Upper lobe of right lung (tissue), 1 donor: ENCODE data around the gene R3HDM4. TPM values are rescaled to one million over a fixed set of nuclear protein-coding genes. Genes with fewer than 3 reads are reported as not detected.
A peak's percentile ranks its signal among the peaks of the same experiment; 100 is the strongest.

ENCODE experiments used
- ATAC-seq: fragments of 200-7000 bp; cut with Tn5 transposase; one replicate; pipeline ENCODE4 v1.9.1; 2020; ENCODE audit warnings: mild to moderate bottlenecking, moderate library complexity
- DNase-seq: peaks from one replicate; pipeline ENCODE4 v3.0.0-alpha.2; 2020
- H3K27ac ChIP-seq: fragments of 200-600 bp; one replicate; pipeline ENCODE4 v1.8.0; 2022
- H3K27me3 ChIP-seq: fragments of 200-600 bp; one replicate; pipeline ENCODE4 v1.8.0; 2022; ENCODE audit warnings: mild to moderate bottlenecking
- H3K36me3 ChIP-seq: fragments of 200-600 bp; one replicate; pipeline ENCODE4 v1.8.0; 2022
- H3K4me1 ChIP-seq: fragments of 200-600 bp; one replicate; pipeline ENCODE4 v1.8.0; 2022
- H3K4me3 ChIP-seq: fragments of 200-600 bp; one replicate; pipeline ENCODE4 v1.8.0; 2022; ENCODE audit warnings: mild to moderate bottlenecking
- H3K9me3 ChIP-seq: fragments of 200-600 bp; one replicate; pipeline ENCODE4 v1.8.0; 2022
- intact Hi-C: fragments of 100-400 bp; cut with DNase I; formaldehyde crosslinking; loops from one replicate; pipeline ENCODE4 v1.11.0; 2022
- total RNA-seq: library from RNA; stranded (reverse); fragmentation: NEBNext Ultra II Directional; extraction: Animal tissue kit (Norgen Biotek cat#: 25700); gene quantifications from one replicate; pipeline ENCODE4 v1.2.1, GENCODE V29; 2021
- TF ChIP-seq, protein P1 (sequence below): fragments of 200-600 bp; IDR thresholded peaks from one replicate; pipeline ENCODE4 v1.8.0; 2022; ENCODE audit warnings: antibody characterized with exemption
- donor health status: DM: no; HTN: yes; CAD: no; lungs with severe emphysema.

The R3HDM4 gene
- total RNA-seq, 1 donor from 2014 or later = 50.7 TPM

DNA sequence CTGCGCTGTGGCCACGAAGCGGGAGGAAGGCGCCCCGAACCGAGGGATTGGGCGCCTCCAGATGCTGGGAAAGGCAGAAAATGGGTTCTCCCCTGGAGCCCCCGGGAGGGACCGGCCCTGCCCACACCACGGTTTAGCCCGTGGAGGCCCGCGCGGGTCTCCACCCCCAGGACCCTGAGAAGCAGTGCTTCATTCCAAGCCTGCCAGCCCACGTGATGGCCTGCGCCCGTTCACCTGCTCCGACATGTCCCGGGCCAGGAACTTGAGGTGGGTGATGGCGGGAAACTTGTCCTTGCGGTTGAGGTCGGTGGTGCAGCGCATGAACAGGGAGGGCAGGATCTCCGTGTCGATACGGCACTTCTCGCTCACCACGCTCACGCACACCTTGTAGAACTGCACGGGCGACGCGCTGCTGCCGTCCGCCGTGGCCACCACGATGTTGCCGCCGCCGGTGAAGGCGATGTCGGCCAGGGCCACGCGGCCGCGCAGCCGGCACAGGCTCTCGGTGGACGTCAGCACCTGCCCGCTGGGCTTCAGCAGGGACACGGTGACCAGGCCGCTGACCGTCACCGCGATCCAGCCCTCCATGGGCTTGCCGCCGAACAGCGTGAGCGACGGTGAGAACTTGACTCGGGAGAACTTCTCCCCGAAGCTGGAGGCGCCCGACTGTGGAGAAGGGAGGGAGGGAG is 27.3 kb downstream of the R3HDM4 start:
- Histone ChIP-seq H3K4me1 (no peaks in the 10 kb centered on the region), H3K9me3 (no peaks in the 10 kb centered on the region), H3K27me3 (no peaks in the 10 kb centered on the region), H3K27ac (no peak overlapping the region), H3K4me3 (no peak overlapping the region), H3K36me3 (peaks cover 65% of the 10 kb centered on the region)
- peak; percentile 61 for DNase-seq
- ATAC-seq = no peak
- TF ChIP-seq, protein P1, sequence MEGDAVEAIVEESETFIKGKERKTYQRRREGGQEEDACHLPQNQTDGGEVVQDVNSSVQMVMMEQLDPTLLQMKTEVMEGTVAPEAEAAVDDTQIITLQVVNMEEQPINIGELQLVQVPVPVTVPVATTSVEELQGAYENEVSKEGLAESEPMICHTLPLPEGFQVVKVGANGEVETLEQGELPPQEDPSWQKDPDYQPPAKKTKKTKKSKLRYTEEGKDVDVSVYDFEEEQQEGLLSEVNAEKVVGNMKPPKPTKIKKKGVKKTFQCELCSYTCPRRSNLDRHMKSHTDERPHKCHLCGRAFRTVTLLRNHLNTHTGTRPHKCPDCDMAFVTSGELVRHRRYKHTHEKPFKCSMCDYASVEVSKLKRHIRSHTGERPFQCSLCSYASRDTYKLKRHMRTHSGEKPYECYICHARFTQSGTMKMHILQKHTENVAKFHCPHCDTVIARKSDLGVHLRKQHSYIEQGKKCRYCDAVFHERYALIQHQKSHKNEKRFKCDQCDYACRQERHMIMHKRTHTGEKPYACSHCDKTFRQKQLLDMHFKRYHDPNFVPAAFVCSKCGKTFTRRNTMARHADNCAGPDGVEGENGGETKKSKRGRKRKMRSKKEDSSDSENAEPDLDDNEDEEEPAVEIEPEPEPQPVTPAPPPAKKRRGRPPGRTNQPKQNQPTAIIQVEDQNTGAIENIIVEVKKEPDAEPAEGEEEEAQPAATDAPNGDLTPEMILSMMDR = no peak
- intact Hi-C loops = no loop called here

DNA sequence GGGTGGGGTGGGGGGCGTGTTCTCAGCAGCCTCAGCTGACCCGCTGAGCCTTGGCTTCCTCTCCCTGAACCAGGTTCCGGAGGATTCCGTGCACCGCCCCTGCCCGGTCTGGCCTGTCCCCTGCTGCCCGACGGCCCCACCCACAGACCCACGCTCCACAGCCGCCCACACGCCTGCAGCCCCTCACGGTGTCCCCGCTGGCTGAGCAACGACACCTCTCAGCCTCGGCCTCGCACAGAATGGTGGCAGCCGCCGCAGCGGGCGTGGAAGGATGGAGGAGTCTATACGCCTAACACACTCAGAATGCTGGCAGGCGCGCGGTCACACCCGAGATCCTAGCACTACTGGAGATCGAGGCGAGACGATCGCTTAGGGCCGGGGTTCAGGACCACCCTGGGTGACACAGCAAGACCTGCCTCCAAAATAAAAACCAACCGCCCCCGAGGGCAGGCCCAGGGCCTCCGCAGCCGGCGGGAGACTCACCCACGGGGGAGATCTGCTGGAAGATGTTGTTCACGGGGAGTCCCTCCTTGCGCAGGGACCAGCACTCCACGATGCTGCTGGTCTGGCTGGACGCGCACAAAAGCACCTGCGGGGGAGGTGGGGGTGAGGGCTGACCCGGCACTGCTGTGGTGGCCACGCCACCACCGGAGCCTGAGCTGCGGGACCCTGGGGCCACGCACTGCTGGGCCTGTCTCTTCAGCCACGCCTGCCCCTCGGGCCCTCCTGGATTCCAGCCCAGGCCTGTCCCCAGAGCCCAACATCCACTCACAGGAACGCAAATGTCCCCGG is 28.4 kb downstream of the R3HDM4 start:
- TF ChIP-seq, protein P1 = no peak
- H3K27me3 ChIP-seq = no peaks in the 10 kb centered on the region
- ATAC-seq = no peak
- DNase-seq = peak; percentile 62
- peaks cover 63% of the 10 kb centered on the region for H3K36me3 ChIP-seq
- H3K27ac ChIP-seq = no peak overlapping the region
- no peaks in the 10 kb centered on the region for H3K4me1 ChIP-seq
- intact Hi-C loops = no loop called here
- no peaks in the 10 kb centered on the region for H3K9me3 ChIP-seq
- no peak overlapping the region for H3K4me3 ChIP-seq

- ATAC-seq = peak; percentile 87
- Histone ChIP-seq H3K36me3 (peaks cover 62% of the 10 kb centered on the region), H3K4me3 (no peak overlapping the region), H3K27me3 (no peaks in the 10 kb centered on the region), H3K9me3 (no peaks in the 10 kb centered on the region), H3K4me1 (no peaks in the 10 kb centered on the region), H3K27ac (no peak overlapping the region)
- TF ChIP-seq, protein P1 = peak; percentile 14
- intact Hi-C loops = no loop called here
- DNase-seq = peak; percentile 78
These were observed 29.3 kb downstream of the R3HDM4 start for GRCh38 chr19:883661-884211.

DNA sequence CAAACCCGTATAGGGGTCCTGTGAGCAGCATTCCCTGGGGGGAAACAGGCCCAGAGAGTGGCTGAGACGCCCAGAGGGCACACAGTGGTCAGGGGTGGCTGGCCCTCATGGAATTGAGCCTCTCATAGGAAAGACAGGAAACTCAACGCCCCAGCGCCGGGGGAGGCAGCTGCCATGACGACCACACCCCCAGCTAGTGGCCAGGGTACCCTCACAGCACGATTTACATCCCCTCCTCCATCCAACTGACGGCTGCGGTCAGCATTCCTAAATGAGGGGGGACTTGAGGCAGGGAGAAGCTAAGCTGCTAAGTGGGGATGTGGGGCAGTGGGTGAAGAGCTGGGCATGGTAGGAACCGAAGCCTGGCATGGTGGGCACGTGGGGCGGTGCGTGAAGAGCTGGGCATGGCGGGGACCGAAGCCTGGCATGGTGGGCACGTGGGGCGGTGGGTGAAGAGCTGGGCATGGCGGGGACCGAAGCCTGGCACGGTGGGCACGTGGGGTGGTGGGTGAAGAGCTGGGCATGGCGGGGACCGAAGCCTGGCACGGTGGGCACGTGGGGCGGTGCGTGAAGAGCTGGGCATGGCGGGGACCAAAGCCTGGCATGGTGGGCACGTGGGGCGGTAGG is 30.0 kb downstream of the R3HDM4 start:
- Histone ChIP-seq H3K27me3 (no peaks in the 10 kb centered on the region), H3K4me3 (no peak overlapping the region), H3K4me1 (no peaks in the 10 kb centered on the region), H3K36me3 (peaks cover 62% of the 10 kb centered on the region), H3K9me3 (no peaks in the 10 kb centered on the region), H3K27ac (no peak overlapping the region)
- ATAC-seq (no peak), DNase-seq (no peak)
- intact Hi-C loops = no loop called here
- TF ChIP-seq, protein P1 = no peak

DNA sequence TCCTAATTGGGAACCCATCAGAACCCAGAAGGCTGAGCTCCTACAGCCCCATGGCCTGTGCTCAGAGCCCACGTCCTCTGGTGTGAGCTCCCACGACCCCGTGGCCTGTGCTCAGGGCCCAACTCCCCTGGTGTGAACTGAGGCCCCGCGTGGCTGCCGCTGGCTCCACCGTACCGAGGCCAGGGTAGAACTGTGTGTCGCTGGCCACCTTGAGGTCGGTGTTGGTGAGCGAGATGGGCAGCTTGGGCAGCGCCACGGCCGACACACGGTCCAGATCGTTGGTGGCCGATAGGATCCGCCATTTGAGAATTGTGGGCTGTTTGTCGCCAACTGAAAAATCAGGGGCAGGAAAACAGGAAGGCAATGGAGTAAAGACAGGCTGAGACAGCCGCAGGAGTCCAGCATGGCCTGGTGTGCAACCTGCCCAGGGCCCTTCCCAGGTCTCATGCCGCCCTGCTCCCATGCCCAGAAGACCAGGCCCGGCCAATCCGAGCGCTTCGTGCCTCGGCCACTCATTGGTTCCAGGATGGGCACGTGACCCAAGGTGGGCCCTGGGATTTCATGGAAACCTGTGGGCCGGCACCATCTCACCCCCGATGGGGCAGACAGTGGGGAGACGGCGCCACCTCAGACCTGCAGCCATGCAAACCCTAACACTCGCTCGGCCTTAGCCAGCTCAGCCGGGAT is 31.5 kb downstream of the R3HDM4 start:
- Histone ChIP-seq H3K4me3 (no peak overlapping the region), H3K9me3 (no peaks in the 10 kb centered on the region), H3K27me3 (no peaks in the 10 kb centered on the region), H3K36me3 (peaks cover 54% of the 10 kb centered on the region), H3K27ac (no peak overlapping the region), H3K4me1 (no peaks in the 10 kb centered on the region)
- ATAC-seq = no peak
- TF ChIP-seq, protein P1 = no peak
- intact Hi-C loops = no loop called here
- DNase-seq = no peak
